H9 (cell line): ENCODE measurements around the gene TLK2. TPM values are rescaled to one million over a fixed set of nuclear protein-coding genes. Genes with fewer than 3 reads are reported as not detected.

Source experiments
- DNase-seq: peaks from one replicate; pipeline ENCODE4 v3.0.0-alpha.2; 2017
- H2AFZ ChIP-seq: one replicate; pipeline ENCODE4 v1.6.1; 2013; ENCODE audit warnings: mild to moderate bottlenecking, low read length, control low read depth, moderate library complexity
- H2AK5ac ChIP-seq: 2 replicates; pipeline ENCODE4 v1.6.1; 2013; ENCODE audit warnings: low read length, control low read depth, mixed read lengths; ENCODE audit not compliant: insufficient read length
- H2BK120ac ChIP-seq: one replicate; pipeline ENCODE4 v1.6.1; 2013; ENCODE audit warnings: low read depth, mild to moderate bottlenecking, low read length, control low read depth, inconsistent platforms; ENCODE audit not compliant: poor library complexity, severe bottlenecking
- H2BK12ac ChIP-seq: 2 replicates; pipeline ENCODE4 v1.6.1; 2013; ENCODE audit warnings: low read length, control low read depth, mixed read lengths, low read depth; ENCODE audit not compliant: insufficient read length
- H2BK15ac ChIP-seq: 2 replicates; pipeline ENCODE4 v1.6.1; 2013; ENCODE audit warnings: low read depth, low read length, control low read depth
- H2BK20ac ChIP-seq: one replicate; pipeline ENCODE4 v1.6.1; 2013; ENCODE audit warnings: low read depth, mild to moderate bottlenecking, low read length, control low read depth, inconsistent platforms; ENCODE audit not compliant: poor library complexity, severe bottlenecking
- H2BK5ac ChIP-seq: 2 replicates; pipeline ENCODE4 v1.6.1; 2013; ENCODE audit warnings: low read length, control low read depth, mixed read lengths; ENCODE audit not compliant: insufficient read length
- H3K14ac ChIP-seq: 2 replicates; pipeline ENCODE4 v1.6.1; 2013; ENCODE audit warnings: low read length, control low read depth; ENCODE audit not compliant: insufficient read depth
- H3K18ac ChIP-seq: 2 replicates; pipeline ENCODE4 v1.6.1; 2013; ENCODE audit warnings: low read depth, mild to moderate bottlenecking, mixed read lengths, low read length, control low read depth; ENCODE audit not compliant: insufficient read length
- H3K23ac ChIP-seq: 2 replicates; pipeline ENCODE4 v1.6.1; 2013; ENCODE audit warnings: low read length, control low read depth, mixed read lengths, low read depth; ENCODE audit not compliant: insufficient read length
- H3K23me2 ChIP-seq: 2 replicates; pipeline ENCODE4 v1.6.1; 2013; ENCODE audit warnings: low read depth, mild to moderate bottlenecking, mixed read lengths, low read length, control low read depth; ENCODE audit not compliant: insufficient read length, poor library complexity, severe bottlenecking
- H3K27ac ChIP-seq: 2 replicates; pipeline ENCODE4 v1.5.1; 2013; ENCODE audit warnings: low read length, control low read depth, mixed read lengths, low read depth; ENCODE audit not compliant: insufficient read length
- H3K27me3 ChIP-seq: 2 replicates; pipeline ENCODE4 v1.6.1; 2013; ENCODE audit warnings: low read length, control low read depth, inconsistent platforms; ENCODE audit not compliant: insufficient read depth
- H3K4ac ChIP-seq: 2 replicates; pipeline ENCODE4 v1.6.1; 2013; ENCODE audit warnings: low read depth, mild to moderate bottlenecking, control low read depth, inconsistent platforms, low read length, moderate library complexity
- H3K4me1 ChIP-seq: 2 replicates; pipeline ENCODE4 v1.6.1; 2013; ENCODE audit warnings: low read length, control low read depth, inconsistent platforms; ENCODE audit not compliant: insufficient read depth
- H3K4me2 ChIP-seq: 2 replicates; pipeline ENCODE4 v1.6.1; 2013; ENCODE audit warnings: low read length, control low read depth, mixed read lengths; ENCODE audit not compliant: insufficient read length, insufficient read depth
- H3K56ac ChIP-seq: 2 replicates; pipeline ENCODE4 v1.6.1; 2013; ENCODE audit warnings: low read depth, mild to moderate bottlenecking, mixed read lengths, low read length, control low read depth; ENCODE audit not compliant: insufficient read length
- H3K79me1 ChIP-seq: 2 replicates; pipeline ENCODE4 v1.6.1; 2013; ENCODE audit warnings: low read depth, mild to moderate bottlenecking, moderate library complexity, low read length, control low read depth, inconsistent platforms; ENCODE audit not compliant: insufficient read depth, poor library complexity, severe bottlenecking
- H3K79me2 ChIP-seq: 2 replicates; pipeline ENCODE4 v1.6.1; 2013; ENCODE audit warnings: low read length, control low read depth, inconsistent platforms; ENCODE audit not compliant: insufficient read depth
- H3K9ac ChIP-seq: 2 replicates; pipeline ENCODE4 v1.6.1; 2013; ENCODE audit warnings: low read length, control low read depth, mixed read lengths; ENCODE audit not compliant: insufficient read length; ENCODE audit errors: extremely low read depth
- H3K9me3 ChIP-seq: one replicate; pipeline ENCODE4 v1.6.1; 2013; ENCODE audit warnings: low read depth, low read length, inconsistent platforms; ENCODE audit not compliant: control insufficient read depth
- H3T11ph ChIP-seq: one replicate; pipeline ENCODE4 v1.6.1; 2013; ENCODE audit warnings: mild to moderate bottlenecking, low read length, control low read depth, inconsistent platforms
- H4K20me1 ChIP-seq: one replicate; pipeline ENCODE4 v1.6.1; 2013; ENCODE audit not compliant: control insufficient read depth, insufficient read length, insufficient read depth
- H4K5ac ChIP-seq: 2 replicates; pipeline ENCODE4 v1.6.1; 2013; ENCODE audit warnings: low read depth, mild to moderate bottlenecking, mixed read lengths, low read length, control low read depth; ENCODE audit not compliant: insufficient read length
- H4K8ac ChIP-seq: replicated peaks from 2 replicates; pipeline ENCODE4 v1.6.1; 2013; ENCODE audit warnings: low read length, control low read depth, mixed read lengths, low read depth; ENCODE audit not compliant: insufficient read length
- H4K91ac ChIP-seq: 2 replicates; pipeline ENCODE4 v1.6.1; 2013; ENCODE audit warnings: low read depth, mild to moderate bottlenecking, moderate library complexity, mixed read lengths, low read length, control low read depth; ENCODE audit not compliant: insufficient read length
- H3K27ac Mint-ChIP-seq, 3 experiments: 2 replicates in 2 of 3; 3 replicates in 1 of 3; pipeline ENCODE4 v1.8.0; 2020 to 2021; ENCODE audit warnings: mixed read lengths in 3 of 3, mild to moderate bottlenecking in 1 of 3, moderate library complexity in 1 of 3
- H3K27me3 Mint-ChIP-seq: 2 replicates; pipeline ENCODE4 v1.8.0; 2021; ENCODE audit warnings: low read depth, mild to moderate bottlenecking, moderate library complexity, mixed read lengths
- H3K36me3 Mint-ChIP-seq, 3 experiments: 2 replicates in 2 of 3; 3 replicates in 1 of 3; pipeline ENCODE4 v1.8.0; 2020 to 2021; ENCODE audit warnings: low read depth in 3 of 3, mixed read lengths in 3 of 3; ENCODE audit not compliant: insufficient read depth in 1 of 3
- H3K4me1 Mint-ChIP-seq, 2 experiments: 2 replicates each; pipeline ENCODE4 v1.8.0; 2020; ENCODE audit warnings: mixed read lengths in 2 of 2
- H3K4me3 Mint-ChIP-seq, 2 experiments: 2 replicates in 1 of 2; 3 replicates in 1 of 2; pipeline ENCODE4 v1.8.0; 2020 to 2021; ENCODE audit warnings: mild to moderate bottlenecking in 2 of 2, mixed read lengths in 2 of 2, moderate library complexity in 1 of 2
- H3K9me3 Mint-ChIP-seq, 2 experiments: 2 replicates in 1 of 2; 3 replicates in 1 of 2; pipeline ENCODE4 v1.8.0; 2020; ENCODE audit warnings: mild to moderate bottlenecking in 2 of 2, mixed read lengths in 2 of 2, moderate library complexity in 1 of 2
- WGBS: extraction: QIAGEN DNeasy Blood & Tissue Kit; methylation state at CpG from one replicate; pipeline ENCODE4 v1.1.7; 2013; ENCODE audit warnings: missing lambda C conversion rate, low lambda C conversion rate, mixed read lengths; ENCODE audit not compliant: insufficient read length; ENCODE audit errors: extremely low coverage; 5-methylcytosine and 5-hydroxymethylcytosine counted together
- total RNA-seq: library from RNA; stranded (reverse); gene quantifications from 2 replicates; pipeline ENCODE4 v1.2.1, GENCODE V29; 2021
- TF ChIP-seq, protein P1 (sequence below): fragments of 200-600 bp; sonication (generic); conservative IDR thresholded peaks from 3 replicates; pipeline ENCODE4 v1.8.0; 2021; ENCODE audit warnings: antibody characterized with exemption, mild to moderate bottlenecking

The TLK2 gene
- total RNA-seq, 1 experiment from 2014 or later = 63.7 TPM

DNA sequence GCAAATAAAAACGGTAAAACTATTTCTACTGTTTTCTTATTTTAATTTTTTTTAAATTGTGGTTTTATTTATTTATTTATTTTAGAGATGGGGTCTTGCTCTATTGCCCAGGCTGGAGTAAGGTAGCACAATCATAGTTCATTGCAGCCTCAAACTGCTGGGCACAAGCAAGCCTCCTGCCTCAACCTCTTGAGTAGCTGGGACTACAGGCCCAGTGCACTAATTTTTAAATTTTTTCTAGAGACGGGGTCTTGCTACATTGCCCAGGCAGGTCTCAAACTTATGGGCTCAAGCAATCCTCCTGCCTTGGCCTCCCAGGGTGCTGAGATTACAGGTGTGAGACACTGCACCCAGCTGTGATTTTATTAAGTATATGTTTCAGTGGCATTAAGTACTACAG, 102.3 kb downstream of the TLK2 start:
- H2AK5ac ChIP-seq = no peak overlapping the region
- no peak overlapping the region for H4K8ac ChIP-seq
- H3K4me3 Mint-ChIP-seq = no peak overlapping the region
- H3K4me1 Mint-ChIP-seq = no peaks in the 10 kb centered on the region
- no peak overlapping the region for H2BK12ac ChIP-seq
- DNase-seq = no peak
- TF ChIP-seq, protein P1, sequence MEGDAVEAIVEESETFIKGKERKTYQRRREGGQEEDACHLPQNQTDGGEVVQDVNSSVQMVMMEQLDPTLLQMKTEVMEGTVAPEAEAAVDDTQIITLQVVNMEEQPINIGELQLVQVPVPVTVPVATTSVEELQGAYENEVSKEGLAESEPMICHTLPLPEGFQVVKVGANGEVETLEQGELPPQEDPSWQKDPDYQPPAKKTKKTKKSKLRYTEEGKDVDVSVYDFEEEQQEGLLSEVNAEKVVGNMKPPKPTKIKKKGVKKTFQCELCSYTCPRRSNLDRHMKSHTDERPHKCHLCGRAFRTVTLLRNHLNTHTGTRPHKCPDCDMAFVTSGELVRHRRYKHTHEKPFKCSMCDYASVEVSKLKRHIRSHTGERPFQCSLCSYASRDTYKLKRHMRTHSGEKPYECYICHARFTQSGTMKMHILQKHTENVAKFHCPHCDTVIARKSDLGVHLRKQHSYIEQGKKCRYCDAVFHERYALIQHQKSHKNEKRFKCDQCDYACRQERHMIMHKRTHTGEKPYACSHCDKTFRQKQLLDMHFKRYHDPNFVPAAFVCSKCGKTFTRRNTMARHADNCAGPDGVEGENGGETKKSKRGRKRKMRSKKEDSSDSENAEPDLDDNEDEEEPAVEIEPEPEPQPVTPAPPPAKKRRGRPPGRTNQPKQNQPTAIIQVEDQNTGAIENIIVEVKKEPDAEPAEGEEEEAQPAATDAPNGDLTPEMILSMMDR = no peak
- no peak overlapping the region for H3K4ac ChIP-seq
- H2BK15ac ChIP-seq = no peak overlapping the region
- no peak overlapping the region for H2AFZ ChIP-seq
- H3K4me2 ChIP-seq = no peak overlapping the region
- H2BK5ac ChIP-seq = no peak overlapping the region
- no peak overlapping the region for H3K56ac ChIP-seq
- H3K36me3 Mint-ChIP-seq = peaks cover 11 to 57% (median 56%) of the 10 kb centered on the region in 3 experiments; a peak in 6 of 7 replicates
- no peaks in the 10 kb centered on the region for H4K20me1 ChIP-seq
- H3K79me2 ChIP-seq = no peaks in the 10 kb centered on the region
- WGBS = no CpG with 5 or more reads among the region's 2 CpGs
- H3K79me1 ChIP-seq = no peaks in the 10 kb centered on the region
- no peaks in the 10 kb centered on the region for H3K27me3 ChIP-seq
- H3K9ac ChIP-seq = no peak overlapping the region
- H3T11ph ChIP-seq = no peak overlapping the region
- H3K27me3 Mint-ChIP-seq = no peaks in the 10 kb centered on the region
- H4K91ac ChIP-seq = no peak overlapping the region
- no peak overlapping the region for H2BK120ac ChIP-seq
- no peaks in the 10 kb centered on the region; the same call in 1 of the 2 replicates for H3K4me1 ChIP-seq
- H3K9me3 Mint-ChIP-seq = no peaks in the 10 kb centered on the region
- no peak overlapping the region for H2BK20ac ChIP-seq
- H3K18ac ChIP-seq = no peak overlapping the region
- no peaks in the 10 kb centered on the region for H3K9me3 ChIP-seq
- H3K27ac Mint-ChIP-seq = no peak overlapping the region
- no peak overlapping the region for H3K27ac ChIP-seq
- H3K14ac ChIP-seq = no peak overlapping the region
- H3K23ac ChIP-seq = no peak overlapping the region
- H4K5ac ChIP-seq = no peak overlapping the region
- H3K23me2 ChIP-seq = no peaks in the 10 kb centered on the region
